Activated CD4-positive, alpha-beta memory T cell treated with anti-CD3 and anti-CD28 coated beads, Interleukin-2, amount 10 ng/mL, durations not matched to agents 7 days and 5 days (primary cell): ENCODE measurements around the gene GNB3. TPM values are rescaled to one million over a fixed set of nuclear protein-coding genes. Genes with fewer than 3 reads are reported as not detected.
"Not testable (repeated sequence)": the region's sequence is repeated elsewhere in the genome, so short reads cannot be mapped to it uniquely, and the experiment has no call there.

Experiments used
- CTCF ChIA-PET: fragments of 350-600 bp; sonication (Branson Sonifier 250); formaldehyde crosslinking; loops from one replicate; lab custom pipeline; 2021; ENCODE audit warnings: antibody characterized with exemption, inconsistent platforms; lab: Charles Lee
- POLR2A ChIA-PET: fragments of 350-600 bp; sonication (Branson Sonifier 250); formaldehyde crosslinking; loops from one replicate; lab custom pipeline; 2021; ENCODE audit warnings: antibody characterized with exemption; lab: Charles Lee
- DNase-seq: peaks from one replicate; pipeline ENCODE4 v3.0.0-alpha.2; 2020
- H3K27ac Mint-ChIP-seq: one replicate; pipeline ENCODE4 v1.8.0; 2021; ENCODE audit warnings: mild to moderate bottlenecking, mixed read lengths
- H3K27me3 Mint-ChIP-seq: one replicate; pipeline ENCODE4 v1.8.0; 2021; ENCODE audit warnings: mixed read lengths
- H3K36me3 Mint-ChIP-seq: one replicate; pipeline ENCODE4 v1.8.0; 2021; ENCODE audit warnings: low read depth, mixed read lengths
- H3K4me1 Mint-ChIP-seq: one replicate; pipeline ENCODE4 v1.8.0; 2021; ENCODE audit warnings: mixed read lengths
- H3K4me3 Mint-ChIP-seq: one replicate; pipeline ENCODE4 v1.8.0; 2021; ENCODE audit warnings: mild to moderate bottlenecking, mixed read lengths
- H3K9me3 Mint-ChIP-seq: one replicate; pipeline ENCODE4 v1.8.0; 2021; ENCODE audit warnings: mixed read lengths
- total RNA-seq, 2 experiments: library from RNA; stranded (reverse); gene quantifications; one replicate each; pipeline ENCODE4 v1.2.3, GENCODE V29; 2021

GNB3 gene
- total RNA-seq, 2 experiments from 2014 or later, result not detected

DNA sequence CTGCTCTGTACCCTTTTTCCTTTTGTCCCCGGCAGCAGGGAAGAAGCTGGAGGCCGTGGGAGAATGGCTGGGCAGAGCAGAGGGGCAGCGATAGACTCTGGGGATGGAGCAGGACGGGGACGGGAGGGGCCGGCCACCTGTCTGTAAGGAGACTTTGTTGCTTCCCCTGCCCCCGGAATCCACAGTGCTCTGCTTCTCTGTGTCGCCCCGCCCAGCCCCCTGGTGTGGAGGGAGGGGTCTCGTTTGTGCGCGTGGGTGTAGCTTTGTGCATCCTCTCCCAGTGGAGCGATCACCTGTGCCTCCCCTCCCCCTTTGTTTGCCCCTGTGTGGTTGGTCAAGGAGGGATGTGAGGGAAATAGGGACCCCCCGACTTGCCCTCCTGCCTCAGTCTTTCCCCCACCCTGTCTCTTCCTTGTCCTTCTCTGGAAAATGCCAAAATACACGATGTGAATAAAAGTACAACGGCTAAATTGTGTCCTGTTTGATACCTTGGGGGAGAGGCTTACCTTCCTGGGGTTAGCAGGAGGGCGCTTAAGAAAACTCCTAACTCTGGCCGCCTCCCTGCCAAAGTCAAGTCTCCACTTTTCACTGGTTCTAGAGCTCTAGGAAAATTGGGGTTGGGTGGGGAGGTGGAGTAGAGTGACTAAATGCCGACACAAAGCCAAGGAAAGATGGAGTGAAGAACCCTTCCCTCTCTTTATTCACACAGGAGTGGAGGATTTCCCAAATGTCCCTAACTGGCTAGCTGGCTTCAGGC, 25.6 kb downstream of the GNB3 start:
- peak overlapping the region; percentile 95 for H3K27ac Mint-ChIP-seq

DNA sequence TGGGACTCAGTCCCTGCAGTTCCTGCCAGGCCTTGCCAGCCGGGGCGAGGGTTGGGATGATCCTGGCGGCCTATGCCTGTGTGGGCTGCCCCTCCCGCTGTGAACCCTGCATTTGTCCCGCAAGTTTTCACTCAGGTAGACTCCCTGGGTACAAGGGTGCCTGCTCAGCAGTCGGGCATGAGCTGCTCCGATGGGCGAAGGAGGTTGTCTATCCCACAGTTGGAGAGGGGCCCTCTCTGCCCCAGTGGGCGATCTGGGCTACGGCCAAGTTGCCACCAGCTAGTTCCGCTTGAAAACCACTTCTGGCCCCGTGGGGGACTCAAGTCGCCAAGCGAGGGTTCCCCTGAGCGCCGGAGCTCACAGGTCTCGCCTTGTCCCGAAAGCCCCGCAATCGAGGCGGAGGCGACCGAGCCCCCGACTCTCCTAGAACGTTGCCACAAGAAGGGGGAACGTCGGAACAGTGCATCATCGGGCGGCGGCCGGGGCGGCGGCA, 26.2 kb downstream of the GNB3 start:
- peak overlapping the region; percentile 95 for H3K27ac Mint-ChIP-seq

More for the DNA sequence above, 25.6 kb downstream of the GNB3 start:
- ChIA-PET CTCF (interaction anchor here (0.7 to 11.4 kb wide), 4 partner anchors 9 to 247 kb away, joined by 3 to 161 read pairs (median 4); partner anchors contain the start of genes CDCA3 and USP5), POLR2A (interaction anchor here (0.7 to 11.4 kb wide), 20 partner anchors 10 to 257 kb away, joined by 3 to 312 read pairs (median 4); partner anchors contain the start of genes C12orf57, CDCA3, COPS7A and LRRC23)
- Mint-ChIP-seq H3K27me3 (no peaks in the 10 kb centered on the region), H3K9me3 (no peaks in the 10 kb centered on the region), H3K4me1 (peaks cover 41% of the 10 kb centered on the region), H3K36me3 (peaks cover 70% of the 10 kb centered on the region), H3K4me3 (peak overlapping the region; percentile 97)
- DNase-seq, result no peak

DNA sequence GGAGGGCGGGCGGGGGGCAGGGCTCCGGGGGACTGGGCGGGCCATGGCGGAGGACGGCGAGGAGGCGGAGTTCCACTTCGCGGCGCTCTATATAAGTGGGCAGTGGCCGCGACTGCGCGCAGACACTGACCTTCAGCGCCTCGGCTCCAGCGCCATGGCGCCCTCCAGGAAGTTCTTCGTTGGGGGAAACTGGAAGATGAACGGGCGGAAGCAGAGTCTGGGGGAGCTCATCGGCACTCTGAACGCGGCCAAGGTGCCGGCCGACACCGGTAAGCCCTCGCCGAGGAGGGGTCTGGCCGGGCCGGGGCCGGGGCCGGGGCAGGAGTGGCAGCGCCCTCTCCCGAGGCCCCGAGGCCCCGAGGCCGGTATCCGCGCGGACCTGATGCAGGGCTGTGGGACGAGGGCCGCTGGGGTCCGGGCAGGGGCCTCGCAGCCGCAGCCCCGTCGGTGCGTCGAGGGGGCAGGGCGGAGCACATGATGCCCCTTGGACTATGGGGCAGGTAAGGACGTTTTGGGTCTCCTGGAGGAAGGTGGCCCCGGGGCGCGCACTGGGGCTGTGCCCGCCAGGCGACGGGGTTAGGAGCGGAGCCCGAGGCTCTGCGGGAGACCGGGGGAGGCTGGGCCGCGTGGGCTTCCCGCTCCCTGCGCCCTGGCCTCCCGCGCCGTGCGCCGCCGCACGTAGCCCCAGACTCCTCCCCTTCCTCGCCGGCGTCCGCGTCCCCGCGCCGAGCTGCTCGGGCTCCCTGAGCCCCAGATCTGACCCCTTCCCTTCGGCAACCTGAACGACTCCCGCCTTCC, 26.9 kb downstream of the GNB3 start, which contains the start of gene TPI1:
TPI1 (plus strand) TSS at position 119 of the 798 bp plus-strand sequence; CDS start at position 155, 36 bp downstream.
- H3K27me3 Mint-ChIP-seq, result no peaks in the 10 kb centered on the region
- peaks cover 75% of the 10 kb centered on the region for H3K36me3 Mint-ChIP-seq
- H3K9me3 Mint-ChIP-seq, result no peaks in the 10 kb centered on the region
- peaks cover 54% of the 10 kb centered on the region for H3K4me1 Mint-ChIP-seq
- peak within 1 kb of the TSS; percentile 97 for H3K4me3 Mint-ChIP-seq
- POLR2A ChIA-PET, result interaction anchor here (0.7 to 11.4 kb wide), 26 partner anchors 9 to 424 kb away, joined by 3 to 312 read pairs (median 4); partner anchors contain the start of genes C12orf57, CDCA3, COPS7A and ENO2
- peak within 1 kb of the TSS; percentile 95 for H3K27ac Mint-ChIP-seq
- DNase-seq, result peak; percentile 83
- CTCF ChIA-PET, result interaction anchor here (1.0 to 11.4 kb wide), 4 partner anchors 15 to 114 kb away, joined by 3 to 161 read pairs (median 12); partner anchors contain the start of genes CDCA3, MLF2 and USP5

More for the DNA sequence above, 26.2 kb downstream of the GNB3 start:
- peaks cover 73% of the 10 kb centered on the region for H3K36me3 Mint-ChIP-seq
- H3K27me3 Mint-ChIP-seq, result no peaks in the 10 kb centered on the region
- CTCF ChIA-PET, result interaction anchor here (0.7 to 11.4 kb wide), 4 partner anchors 9 to 114 kb away, joined by 3 to 161 read pairs (median 4); partner anchors contain the start of genes CDCA3, MLF2 and USP5
- POLR2A ChIA-PET, result interaction anchor here (0.7 to 11.4 kb wide), 24 partner anchors 8 to 424 kb away, joined by 3 to 312 read pairs (median 4); partner anchors contain the start of genes C12orf57, CDCA3, COPS7A and ENO2
- H3K4me3 Mint-ChIP-seq, result peak overlapping the region; percentile 97
- DNase-seq, result no peak
- peaks cover 47% of the 10 kb centered on the region for H3K4me1 Mint-ChIP-seq
- H3K9me3 Mint-ChIP-seq, result no peaks in the 10 kb centered on the region

DNA sequence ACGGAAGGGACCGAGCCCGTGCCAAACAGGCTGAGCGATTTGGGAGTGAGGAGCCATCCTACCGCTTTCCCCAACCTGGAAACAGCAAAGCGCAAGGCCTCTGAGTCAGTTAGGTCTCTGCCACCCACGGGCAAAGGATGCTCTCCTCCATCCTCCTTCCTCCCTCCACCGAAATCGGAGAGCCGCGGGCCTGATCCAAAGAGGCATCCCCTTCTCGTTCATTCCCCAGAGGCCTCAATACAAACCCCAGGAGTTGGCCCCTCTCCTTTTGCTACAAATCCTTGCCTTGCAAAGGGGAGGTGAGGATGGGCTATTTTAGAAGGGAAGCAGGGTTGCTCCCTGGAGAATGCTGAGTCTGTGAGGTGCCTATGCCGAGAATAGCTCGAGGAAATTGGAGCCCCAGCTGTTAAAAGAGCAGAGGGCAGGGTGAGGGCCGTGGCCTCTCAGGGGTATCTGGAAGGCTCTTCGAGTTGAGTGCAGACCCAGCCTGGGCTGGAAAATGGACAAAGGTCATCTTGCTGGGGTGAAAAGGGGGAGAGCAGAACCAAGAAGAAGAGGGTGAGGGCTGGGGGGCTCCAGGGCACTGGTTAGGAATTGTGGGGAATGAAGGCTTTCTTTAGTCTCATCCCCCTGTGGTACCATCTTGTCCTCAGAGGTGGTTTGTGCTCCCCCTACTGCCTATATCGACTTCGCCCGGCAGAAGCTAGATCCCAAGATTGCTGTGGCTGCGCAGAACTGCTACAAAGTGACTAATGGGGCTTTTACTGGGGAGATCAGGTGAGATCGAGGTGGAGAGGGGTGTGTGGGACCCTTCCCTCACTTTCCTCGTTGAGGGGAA, 27.7 kb downstream of the GNB3 start:
- ChIA-PET CTCF (interaction anchor here (1.3 to 11.4 kb wide), 12 partner anchors 16 to 187 kb away, joined by 3 to 161 read pairs (median 8); partner anchors contain the start of genes C12orf57, CD4, CDCA3 and RNU7-1), POLR2A (interaction anchor here (0.9 to 11.4 kb wide), 22 partner anchors 10 to 227 kb away, joined by 3 to 312 read pairs (median 6); partner anchors contain the start of genes C12orf57, CDCA3, COPS7A and ENO2)
- no peaks in the 10 kb centered on the region for H3K27me3 Mint-ChIP-seq
- no peaks in the 10 kb centered on the region for H3K9me3 Mint-ChIP-seq
- peak; percentile 22 for DNase-seq
- H3K36me3 Mint-ChIP-seq, result peaks cover 76% of the 10 kb centered on the region
- H3K27ac Mint-ChIP-seq, result peak overlapping the region; percentile 90
- peaks cover 54% of the 10 kb centered on the region for H3K4me1 Mint-ChIP-seq
- H3K4me3 Mint-ChIP-seq, result peak overlapping the region; percentile 97

DNA sequence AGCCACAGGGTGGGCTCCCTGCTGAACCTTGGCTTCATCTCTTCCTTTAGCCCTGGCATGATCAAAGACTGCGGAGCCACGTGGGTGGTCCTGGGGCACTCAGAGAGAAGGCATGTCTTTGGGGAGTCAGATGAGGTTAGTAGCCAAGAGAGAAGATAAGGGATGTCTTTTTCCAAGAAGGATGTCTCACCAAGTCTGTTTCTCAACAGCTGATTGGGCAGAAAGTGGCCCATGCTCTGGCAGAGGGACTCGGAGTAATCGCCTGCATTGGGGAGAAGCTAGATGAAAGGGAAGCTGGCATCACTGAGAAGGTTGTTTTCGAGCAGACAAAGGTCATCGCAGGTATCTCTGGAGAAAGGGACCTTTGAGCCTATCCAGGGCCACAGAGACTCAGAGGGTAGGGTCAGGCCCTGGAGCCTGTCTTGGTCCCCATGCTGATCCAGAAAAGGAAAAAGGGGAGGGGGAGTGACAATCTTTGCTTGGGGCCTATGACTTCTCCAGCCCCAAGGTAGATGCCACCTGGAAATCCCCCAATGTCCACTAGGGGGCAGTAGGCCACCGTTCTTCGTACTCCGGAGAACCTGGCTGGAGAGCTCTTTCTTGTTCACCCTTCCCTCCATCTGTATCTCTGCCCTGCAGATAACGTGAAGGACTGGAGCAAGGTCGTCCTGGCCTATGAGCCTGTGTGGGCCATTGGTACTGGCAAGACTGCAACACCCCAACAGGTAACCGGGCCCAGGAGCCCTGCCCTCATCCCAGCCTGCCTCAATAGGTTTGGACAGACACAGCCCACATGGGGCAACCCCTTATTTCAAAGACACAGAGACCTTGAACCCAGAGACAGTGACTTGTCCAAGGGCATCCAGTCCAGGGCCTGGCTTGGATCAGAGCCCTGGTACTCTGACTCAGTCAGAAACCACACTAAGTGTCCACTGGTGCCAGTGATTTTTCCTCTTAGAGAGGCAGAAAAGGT, 28.6 kb downstream of the GNB3 start:
- ChIA-PET CTCF (interaction anchor here (0.6 to 11.4 kb wide), 32 partner anchors 9 to 244 kb away, joined by 3 to 161 read pairs (median 5); partner anchors contain the start of genes C12orf57, C1RL, CD4 and CDCA3), POLR2A (interaction anchor here (0.9 to 11.4 kb wide), 21 partner anchors 10 to 238 kb away, joined by 3 to 312 read pairs (median 5); partner anchors contain the start of genes C12orf57, CDCA3, LRRC23 and P3H3)
- H3K9me3 Mint-ChIP-seq, result no peaks in the 10 kb centered on the region
- DNase-seq, result peak; percentile 88
- H3K27me3 Mint-ChIP-seq, result no peaks in the 10 kb centered on the region
- H3K4me1 Mint-ChIP-seq, result peaks cover 58% of the 10 kb centered on the region
- H3K27ac Mint-ChIP-seq, result peak overlapping the region; percentile 90
- peaks cover 72% of the 10 kb centered on the region for H3K36me3 Mint-ChIP-seq
- H3K4me3 Mint-ChIP-seq, result peak overlapping the region; percentile 97

DNA sequence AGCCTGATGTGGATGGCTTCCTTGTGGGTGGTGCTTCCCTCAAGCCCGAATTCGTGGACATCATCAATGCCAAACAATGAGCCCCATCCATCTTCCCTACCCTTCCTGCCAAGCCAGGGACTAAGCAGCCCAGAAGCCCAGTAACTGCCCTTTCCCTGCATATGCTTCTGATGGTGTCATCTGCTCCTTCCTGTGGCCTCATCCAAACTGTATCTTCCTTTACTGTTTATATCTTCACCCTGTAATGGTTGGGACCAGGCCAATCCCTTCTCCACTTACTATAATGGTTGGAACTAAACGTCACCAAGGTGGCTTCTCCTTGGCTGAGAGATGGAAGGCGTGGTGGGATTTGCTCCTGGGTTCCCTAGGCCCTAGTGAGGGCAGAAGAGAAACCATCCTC, 29.6 kb downstream of the GNB3 start:
- not testable (repeated sequence) for H3K9me3 Mint-ChIP-seq, DNase-seq, H3K27me3 Mint-ChIP-seq
- ChIA-PET CTCF (interaction anchor here (1.0 to 11.4 kb wide), 9 partner anchors 18 to 146 kb away, joined by 3 to 161 read pairs (median 7); partner anchors contain the start of genes CDCA3 and USP5), POLR2A (interaction anchor here (1.7 to 11.4 kb wide), 7 partner anchors 12 to 90 kb away, joined by 7 to 312 read pairs (median 34); partner anchors contain the start of genes C12orf57, CD4, CDCA3 and RNU7-1)
- peaks cover 64% of the 10 kb centered on the region for H3K4me1 Mint-ChIP-seq
- H3K27ac Mint-ChIP-seq, result peak overlapping the region; percentile 90
- H3K4me3 Mint-ChIP-seq, result peak overlapping the region; percentile 54
- H3K36me3 Mint-ChIP-seq, result peaks cover 65% of the 10 kb centered on the region

DNA sequence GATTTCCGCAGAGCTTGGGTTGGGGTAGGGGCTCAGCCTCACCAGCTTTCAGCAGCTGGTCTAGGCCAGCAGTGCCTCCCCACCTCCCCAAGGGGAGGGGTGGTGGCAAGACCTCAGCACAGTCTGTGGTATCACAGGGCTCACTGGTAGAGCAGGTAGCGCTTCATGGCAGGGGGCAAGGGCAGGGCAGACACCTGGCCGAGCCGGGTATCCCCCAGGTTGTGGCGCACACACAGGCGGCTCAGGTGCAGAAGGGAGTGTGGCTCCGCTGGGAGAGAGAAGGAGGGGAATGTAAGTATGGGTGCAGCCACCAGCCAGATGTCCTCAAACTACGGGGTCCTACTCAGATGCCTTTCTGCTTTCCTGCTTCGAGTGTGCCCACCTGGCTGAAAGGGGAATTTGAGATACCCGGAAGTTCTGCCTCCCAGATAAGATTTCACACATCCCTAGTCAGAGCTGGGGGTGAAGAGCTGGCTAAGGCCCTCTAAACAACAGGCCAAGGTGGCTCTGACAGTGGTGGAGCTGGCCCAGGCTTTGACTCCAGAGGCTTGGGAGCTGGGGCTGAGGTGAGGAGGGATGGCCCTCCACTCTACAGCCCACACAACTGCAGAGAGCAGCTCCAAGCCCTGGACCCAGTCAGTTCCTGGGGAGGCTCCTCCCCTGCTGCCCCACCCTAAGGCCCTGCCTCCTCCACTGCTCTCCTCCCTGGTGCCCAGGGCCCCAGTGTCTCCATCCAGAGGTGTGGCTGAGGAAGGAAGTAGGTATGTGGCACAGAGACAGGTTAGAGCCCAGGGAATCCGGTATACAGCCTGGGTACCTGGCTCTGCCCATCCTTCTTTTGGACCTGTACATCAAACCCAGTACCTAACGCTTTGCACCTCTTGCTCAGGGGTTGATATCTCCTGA, 30.6 kb downstream of the GNB3 start:
- ChIA-PET CTCF (interaction anchor here (1.3 to 11.4 kb wide), 16 partner anchors 11 to 305 kb away, joined by 3 to 161 read pairs (median 13); partner anchors contain the start of genes C12orf57, CDCA3, LRRC23 and MLF2), POLR2A (interaction anchor here (0.7 to 11.4 kb wide), 21 partner anchors 13 to 339 kb away, joined by 3 to 312 read pairs (median 10); partner anchors contain the start of genes C12orf57, CD4, CDCA3 and COPS7A)
- no peaks in the 10 kb centered on the region for H3K27me3 Mint-ChIP-seq
- no peaks in the 10 kb centered on the region for H3K9me3 Mint-ChIP-seq
- DNase-seq, result peak; percentile 68
- peaks cover 68% of the 10 kb centered on the region for H3K4me1 Mint-ChIP-seq
- peak overlapping the region; percentile 93 for H3K4me3 Mint-ChIP-seq
- peak overlapping the region; percentile 90 for H3K27ac Mint-ChIP-seq
- H3K36me3 Mint-ChIP-seq, result peaks cover 62% of the 10 kb centered on the region

DNA sequence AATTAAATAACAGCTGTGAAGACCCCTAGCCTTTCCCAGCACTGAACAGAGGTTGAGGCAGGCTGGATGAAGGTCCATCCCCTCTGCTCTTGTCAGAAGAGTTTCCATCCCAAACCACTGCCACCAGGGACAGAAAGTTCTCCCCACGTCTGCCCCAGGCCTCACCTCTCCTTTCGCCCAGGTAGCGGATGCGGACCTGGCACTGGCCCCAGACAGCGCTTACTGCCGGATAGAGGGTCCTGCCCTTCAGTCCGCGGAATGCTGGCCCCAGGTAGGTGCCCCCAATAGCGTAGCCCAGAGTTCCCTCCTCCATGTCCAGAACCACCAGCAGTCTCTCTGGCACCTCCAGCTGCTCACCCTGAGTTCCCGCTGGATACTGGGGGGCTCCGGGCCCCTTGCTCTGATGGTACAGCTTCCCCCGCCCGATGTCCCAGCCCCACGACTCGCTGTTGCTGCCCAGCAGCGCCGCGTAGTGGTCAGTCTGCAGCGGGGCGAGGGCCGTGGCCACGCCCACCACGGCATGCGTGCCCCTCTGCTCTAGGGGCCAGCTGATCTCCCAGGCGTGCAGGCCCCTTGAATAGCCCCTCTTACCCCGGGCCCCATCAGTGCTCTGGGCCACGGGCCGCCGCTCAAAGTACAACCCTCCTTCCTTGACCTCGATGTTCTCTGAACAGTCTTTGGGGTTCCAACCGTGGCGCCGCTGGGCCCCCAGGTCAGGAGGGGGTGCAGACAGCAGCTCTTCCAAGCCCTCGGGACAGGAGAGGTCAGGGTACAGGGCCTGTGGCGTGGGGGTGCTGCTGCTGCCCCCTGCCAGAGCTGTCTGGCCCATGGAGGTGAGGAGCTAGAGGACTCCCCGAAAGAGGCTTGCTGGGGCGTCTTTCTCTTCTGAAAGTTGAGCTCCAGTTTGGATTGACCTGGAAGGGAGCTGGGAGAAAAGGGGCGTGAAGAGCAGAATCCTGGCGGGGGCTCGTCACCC, 31.6 kb downstream of the GNB3 start:
- ChIA-PET POLR2A (interaction anchor here (0.6 to 11.4 kb wide), 49 partner anchors 7 to 1063 kb away, joined by 3 to 312 read pairs (median 6); partner anchors contain the start of genes C12orf57, CD4, CDCA3 and COPS7A), CTCF (interaction anchor here (0.7 to 11.4 kb wide), 44 partner anchors 10 to 337 kb away, joined by 3 to 161 read pairs (median 5); partner anchors contain the start of genes ATN1, C12orf57, C1RL and CD4)
- Mint-ChIP-seq H3K9me3 (no peaks in the 10 kb centered on the region), H3K27ac (peak overlapping the region; percentile 90), H3K4me1 (peaks cover 64% of the 10 kb centered on the region), H3K27me3 (no peaks in the 10 kb centered on the region), H3K36me3 (peaks cover 62% of the 10 kb centered on the region), H3K4me3 (peak overlapping the region; percentile 93)
- DNase-seq, result peak; percentile 89
